Trophoblast cell (in vitro differentiated cells and primary cell): ENCODE measurements around the gene TP53.

Experiments used
- DNase-seq, 2 donors: peaks; one replicate each; pipeline ENCODE4 v3.0.0-alpha.2; 2016
- H2AFZ ChIP-seq: 2 replicates; pipeline ENCODE4 v1.6.1; 2013; ENCODE audit warnings: low read length, moderate library complexity, mild to moderate bottlenecking; ENCODE audit not compliant: insufficient read depth, poor library complexity
- H2AK5ac ChIP-seq: 2 replicates; pipeline ENCODE4 v1.6.1; 2013; ENCODE audit warnings: mild to moderate bottlenecking, low read length
- H2BK120ac ChIP-seq: 2 replicates; pipeline ENCODE4 v1.6.1; 2013; ENCODE audit warnings: low read length, mild to moderate bottlenecking, moderate library complexity; ENCODE audit not compliant: insufficient read depth, poor library complexity
- H2BK12ac ChIP-seq: 2 replicates; pipeline ENCODE4 v1.6.1; 2013; ENCODE audit warnings: mild to moderate bottlenecking, low read length, moderate library complexity
- H2BK5ac ChIP-seq: 2 replicates; pipeline ENCODE4 v1.6.1; 2013; ENCODE audit warnings: low read length, low read depth, moderate library complexity, mild to moderate bottlenecking; ENCODE audit not compliant: poor library complexity
- H3K14ac ChIP-seq: 2 replicates; pipeline ENCODE4 v1.6.1; 2013; ENCODE audit warnings: mild to moderate bottlenecking, low read length
- H3K18ac ChIP-seq: 2 replicates; pipeline ENCODE4 v1.6.1; 2013; ENCODE audit warnings: mild to moderate bottlenecking, low read length
- H3K23ac ChIP-seq: 2 replicates; pipeline ENCODE4 v1.6.1; 2013; ENCODE audit warnings: low read length
- H3K27ac ChIP-seq: 2 replicates; pipeline ENCODE4 v1.5.1; 2013; ENCODE audit warnings: low read depth, mild to moderate bottlenecking, inconsistent platforms, low read length, moderate library complexity
- H3K27me3 ChIP-seq: 2 replicates; pipeline ENCODE4 v1.6.1; 2013; ENCODE audit warnings: inconsistent platforms, mild to moderate bottlenecking, low read length, moderate library complexity; ENCODE audit not compliant: insufficient read depth
- H3K36me3 ChIP-seq, 2 experiments: 1 replicate in 1 of 2; 2 replicates in 1 of 2; pipeline ENCODE4 v1.6.1; 2013; ENCODE audit warnings: low read length in 2 of 2, mild to moderate bottlenecking in 2 of 2, moderate library complexity in 1 of 2; ENCODE audit not compliant: insufficient read depth in 2 of 2, control insufficient read depth in 1 of 2
- H3K4ac ChIP-seq: 2 replicates; pipeline ENCODE4 v1.6.1; 2013; ENCODE audit warnings: low read depth, mild to moderate bottlenecking, low read length, moderate library complexity
- H3K4me1 ChIP-seq, 2 experiments: 1 replicate in 1 of 2; 2 replicates in 1 of 2; pipeline ENCODE4 v1.6.1; 2013; ENCODE audit warnings: low read length in 2 of 2, mild to moderate bottlenecking in 2 of 2, moderate library complexity in 1 of 2; ENCODE audit not compliant: insufficient read depth in 2 of 2, control insufficient read depth in 1 of 2
- H3K4me2 ChIP-seq: 2 replicates; pipeline ENCODE4 v1.6.1; 2013; ENCODE audit warnings: inconsistent platforms, mild to moderate bottlenecking, low read length, moderate library complexity
- H3K4me3 ChIP-seq: 2 replicates; pipeline ENCODE4 v1.5.1; 2013; ENCODE audit warnings: mild to moderate bottlenecking, low read depth, low read length, inconsistent platforms
- H3K79me1 ChIP-seq: one replicate; pipeline ENCODE4 v1.6.1; 2013; ENCODE audit warnings: low read length
- H3K79me2 ChIP-seq: 2 replicates; pipeline ENCODE4 v1.6.1; 2013; ENCODE audit warnings: low read length, mild to moderate bottlenecking; ENCODE audit not compliant: control insufficient read depth, insufficient read depth, poor library complexity
- H3K9ac ChIP-seq: 2 replicates; pipeline ENCODE4 v1.6.1; 2013; ENCODE audit warnings: mild to moderate bottlenecking, low read length
- H3K9me3 ChIP-seq: 2 replicates; pipeline ENCODE4 v1.6.1; 2013; ENCODE audit warnings: low read depth, mild to moderate bottlenecking, control low read depth, inconsistent platforms, low read length; ENCODE audit not compliant: insufficient read depth
- H4K12ac ChIP-seq: 2 replicates; pipeline ENCODE4 v1.6.1; 2013; ENCODE audit warnings: low read depth, mild to moderate bottlenecking, low read length, moderate library complexity
- H4K8ac ChIP-seq: 2 replicates; pipeline ENCODE4 v1.6.1; 2013; ENCODE audit warnings: low read depth, mild to moderate bottlenecking, low read length, moderate library complexity
- H4K91ac ChIP-seq: one replicate; pipeline ENCODE4 v1.6.1; 2013; ENCODE audit warnings: low read depth, mild to moderate bottlenecking, low read length, moderate library complexity
- WGBS: extraction: QIAGEN DNeasy Blood & Tissue Kit; methylation state at CpG from one replicate; pipeline ENCODE4 v1.1.7; 2013; ENCODE audit warnings: missing lambda C conversion rate; ENCODE audit not compliant: insufficient read length, insufficient coverage; ENCODE audit errors: extremely low coverage; 5-methylcytosine and 5-hydroxymethylcytosine counted together

Gene TP53

DNA sequence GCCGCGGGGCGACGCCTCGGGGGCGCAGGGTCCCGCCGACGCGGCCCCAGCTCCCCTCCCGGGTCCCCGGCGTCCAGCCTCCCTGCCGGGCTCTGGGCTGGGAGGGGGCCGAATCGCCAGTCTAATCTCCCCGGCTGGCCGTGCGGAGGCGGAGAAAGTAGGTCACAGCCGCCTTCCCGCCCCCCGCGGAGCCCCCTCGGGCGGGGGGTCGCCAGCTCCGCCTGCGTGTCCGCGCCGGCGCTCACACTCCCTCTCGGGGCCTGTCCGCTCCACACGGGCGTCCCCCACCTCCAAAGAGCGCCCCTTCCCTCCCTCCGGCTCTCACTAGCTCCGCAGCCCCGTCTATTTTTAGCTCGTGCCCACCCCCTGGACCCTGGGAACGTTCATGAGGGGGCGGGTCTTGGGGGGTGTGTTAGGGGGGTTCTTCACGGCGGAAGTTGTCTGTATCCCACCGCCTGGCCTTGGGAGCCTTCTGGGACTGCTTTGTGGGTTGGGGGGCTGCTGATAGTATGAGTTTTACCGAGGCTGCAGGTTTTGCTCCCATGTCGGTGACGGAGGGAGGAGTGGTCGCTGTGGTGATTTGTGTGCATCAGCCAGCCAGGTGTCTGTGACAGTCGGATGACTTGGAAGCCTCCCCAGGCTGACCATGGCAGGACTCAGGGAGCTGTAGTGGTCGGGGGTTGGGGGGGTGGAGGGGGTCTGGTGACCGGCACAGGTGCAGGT lies 35.5 kb downstream of the TP53 start:
- H4K8ac ChIP-seq = no peak overlapping the region
- no peak overlapping the region for H3K9ac ChIP-seq
- no peaks in the 10 kb centered on the region for H3K79me1 ChIP-seq
- no peak for DNase-seq
- WGBS = no CpG with 5 or more reads among the region's 54 CpGs
- H2BK5ac ChIP-seq = no peak overlapping the region
- no peak overlapping the region for H2BK120ac ChIP-seq
- no peak overlapping the region for H3K4ac ChIP-seq
- no peak overlapping the region for H2BK12ac ChIP-seq
- H2AK5ac ChIP-seq = no peak overlapping the region
- peaks cover 0 to 2% of the 10 kb centered on the region in 2 experiments for H3K36me3 ChIP-seq
- peaks cover 17% of the 10 kb centered on the region for H3K9me3 ChIP-seq
- H3K4me3 ChIP-seq = no peak overlapping the region
- H4K91ac ChIP-seq = no peak overlapping the region
- no peak overlapping the region for H3K14ac ChIP-seq
- peaks cover 29% of the 10 kb centered on the region for H3K27me3 ChIP-seq
- no peak overlapping the region for H3K27ac ChIP-seq
- H4K12ac ChIP-seq = no peak overlapping the region
- H3K23ac ChIP-seq = no peak overlapping the region
- H3K4me1 ChIP-seq = peaks cover 7 to 9% of the 10 kb centered on the region in 2 experiments
- H3K79me2 ChIP-seq = no peaks in the 10 kb centered on the region
- H3K18ac ChIP-seq = no peak overlapping the region
- H3K4me2 ChIP-seq = peak overlapping the region; percentile 72
- H2AFZ ChIP-seq = no peak overlapping the region

DNA sequence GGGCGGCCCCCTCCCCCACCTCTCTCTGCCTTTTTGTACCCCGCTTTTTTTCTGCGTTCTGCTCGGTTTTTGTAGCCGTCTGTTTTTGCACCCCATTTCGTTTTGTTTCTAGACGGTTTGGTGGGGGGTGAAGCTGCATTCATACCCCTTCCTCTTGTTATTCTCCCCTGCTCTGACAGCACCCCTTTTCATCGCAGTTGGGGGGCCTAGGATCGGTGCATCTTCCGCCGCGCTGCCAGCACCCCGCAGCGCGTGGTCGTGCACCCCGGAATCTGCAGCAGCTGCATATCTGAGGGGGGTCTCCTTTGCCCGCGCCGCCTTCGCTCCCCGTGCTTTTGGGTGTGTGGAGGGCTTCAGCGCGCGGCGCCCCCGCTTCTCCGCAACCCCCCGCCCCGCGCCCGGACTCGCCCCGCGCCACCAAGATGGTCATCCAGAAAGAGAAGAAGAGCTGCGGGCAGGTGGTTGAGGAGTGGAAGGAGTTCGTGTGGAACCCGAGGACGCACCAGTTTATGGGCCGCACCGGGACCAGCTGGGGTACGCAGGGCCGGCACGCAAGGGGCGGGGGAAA lies 36.1 kb downstream of the TP53 start:
- H3K79me1 ChIP-seq = no peaks in the 10 kb centered on the region
- H2BK5ac ChIP-seq = no peak overlapping the region
- H3K27ac ChIP-seq = no peak overlapping the region
- no peak overlapping the region for H3K4ac ChIP-seq
- H4K8ac ChIP-seq = no peak overlapping the region
- H3K9ac ChIP-seq = no peak overlapping the region
- H3K14ac ChIP-seq = no peak overlapping the region
- peak overlapping the region; percentile 23 for H3K4me3 ChIP-seq
- no peak overlapping the region for H2BK120ac ChIP-seq
- no peak for DNase-seq
- peaks cover 17% of the 10 kb centered on the region for H3K9me3 ChIP-seq
- no peak overlapping the region for H4K91ac ChIP-seq
- peak overlapping the region; percentile 72 for H3K4me2 ChIP-seq
- H3K23ac ChIP-seq = no peak overlapping the region
- H3K27me3 ChIP-seq = peaks cover 29% of the 10 kb centered on the region
- H3K36me3 ChIP-seq = peaks cover 0 to 2% of the 10 kb centered on the region in 2 experiments
- H3K18ac ChIP-seq = no peak overlapping the region
- H3K79me2 ChIP-seq = no peaks in the 10 kb centered on the region
- H2BK12ac ChIP-seq = no peak overlapping the region
- H4K12ac ChIP-seq = no peak overlapping the region
- no CpG with 5 or more reads among the region's 45 CpGs for WGBS
- H2AK5ac ChIP-seq = no peak overlapping the region
- peaks cover 7 to 8% of the 10 kb centered on the region in 2 experiments for H3K4me1 ChIP-seq
- H2AFZ ChIP-seq = peak overlapping the region; percentile 35

DNA sequence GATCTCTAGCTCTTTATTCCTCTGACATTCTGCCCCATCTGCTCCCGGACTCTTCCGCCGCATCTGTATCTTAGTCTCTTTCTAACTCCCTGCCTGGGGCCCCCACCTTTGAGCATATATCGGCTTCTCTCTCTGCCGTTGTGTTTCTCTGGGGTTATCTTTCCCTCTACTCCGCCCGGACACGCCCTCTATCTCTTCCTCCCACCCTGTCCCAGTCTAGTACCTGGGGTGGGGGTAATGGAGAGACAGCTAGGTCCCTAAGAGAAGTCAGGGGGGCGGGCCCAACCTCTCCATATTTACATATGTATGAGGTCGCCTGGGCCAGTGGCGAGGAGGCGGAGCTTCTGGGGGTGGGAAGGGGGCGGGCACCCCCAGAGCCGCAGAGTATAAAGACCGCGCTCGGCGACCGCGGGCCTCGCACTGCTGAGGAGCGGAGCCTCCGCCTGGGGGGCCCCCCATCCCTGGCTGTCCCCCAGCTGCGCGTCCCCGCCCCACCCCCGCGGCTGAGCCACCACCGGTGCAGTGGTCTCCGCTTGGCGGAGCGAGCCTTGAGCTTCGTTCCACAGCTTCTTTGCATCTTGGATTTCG lies 36.7 kb downstream of the TP53 start, which contains the start of gene ATP1B2:
ATP1B2 (plus strand) TSS at position 418 of the 588 bp plus-strand sequence. CDS start 593 bp downstream, outside the sequence.
- Histone ChIP-seq H3K4me2 (peak within 1 kb of the TSS; percentile 72), H3K18ac (no peak within 1 kb of the TSS)

DNA sequence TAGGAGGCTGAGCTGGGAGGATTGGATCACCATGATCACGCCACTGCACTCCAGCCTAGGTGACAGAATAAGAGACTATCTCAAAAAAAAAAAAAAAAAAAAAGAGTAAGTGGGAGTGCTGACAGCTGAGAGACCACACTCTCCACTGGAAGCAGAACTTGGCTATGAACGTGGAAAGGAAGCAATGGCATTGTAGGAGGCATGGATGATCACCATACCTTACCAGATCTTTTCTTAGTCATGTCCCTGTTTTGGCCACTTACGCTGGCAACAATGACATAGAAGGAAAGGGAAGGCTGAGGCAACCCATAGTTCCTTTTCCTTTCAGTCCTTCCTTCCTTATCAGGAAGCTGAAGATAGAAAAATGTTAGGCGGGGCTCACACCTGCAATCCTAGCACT lies 40.3 kb downstream of the TP53 start:
- H2BK5ac ChIP-seq = no peak overlapping the region
- WGBS = no CpG with 5 or more reads among the region's 4 CpGs
- no peak overlapping the region for H2AFZ ChIP-seq
- H3K4me2 ChIP-seq = no peak overlapping the region
- peaks cover 14% of the 10 kb centered on the region for H3K27me3 ChIP-seq
- no peak overlapping the region for H4K8ac ChIP-seq
- no peak overlapping the region for H3K14ac ChIP-seq
- H3K4me3 ChIP-seq = no peak overlapping the region
- no peak overlapping the region for H2AK5ac ChIP-seq
- H3K18ac ChIP-seq = no peak overlapping the region
- no peaks in the 10 kb centered on the region for H3K79me2 ChIP-seq
- H3K36me3 ChIP-seq = no peaks in the 10 kb centered on the region
- H3K4ac ChIP-seq = no peak overlapping the region
- peaks cover 5% of the 10 kb centered on the region for H3K9me3 ChIP-seq
- H2BK120ac ChIP-seq = no peak overlapping the region
- H3K4me1 ChIP-seq = peaks cover 7 to 8% of the 10 kb centered on the region in 2 experiments
- no peak overlapping the region for H4K12ac ChIP-seq
- no peak overlapping the region for H3K27ac ChIP-seq
- H4K91ac ChIP-seq = no peak overlapping the region
- DNase-seq = no peak
- no peak overlapping the region for H3K23ac ChIP-seq
- H3K9ac ChIP-seq = no peak overlapping the region
- H2BK12ac ChIP-seq = no peak overlapping the region
- H3K79me1 ChIP-seq = no peaks in the 10 kb centered on the region

More for the DNA sequence above, 36.7 kb downstream of the TP53 start, which contains the start of gene ATP1B2:
- Histone ChIP-seq H3K36me3 (peaks cover 0 to 2% of the 10 kb centered on the region in 2 experiments), H3K27ac (no peak within 1 kb of the TSS), H4K91ac (no peak within 1 kb of the TSS), H3K27me3 (peaks cover 29% of the 10 kb centered on the region), H4K12ac (no peak within 1 kb of the TSS), H2AFZ (peak within 1 kb of the TSS; percentile 35), H3K4me1 (peaks cover 7 to 8% of the 10 kb centered on the region in 2 experiments), H3K79me2 (no peaks in the 10 kb centered on the region), H3K23ac (no peak within 1 kb of the TSS), H3K79me1 (no peaks in the 10 kb centered on the region), H4K8ac (no peak within 1 kb of the TSS), H3K9ac (no peak within 1 kb of the TSS), H3K9me3 (peaks cover 16% of the 10 kb centered on the region), H2AK5ac (no peak within 1 kb of the TSS), H2BK5ac (no peak within 1 kb of the TSS), H2BK12ac (no peak within 1 kb of the TSS), H2BK120ac (no peak within 1 kb of the TSS), H3K4me3 (peak within 1 kb of the TSS; percentile 23), H3K14ac (no peak within 1 kb of the TSS), H3K4ac (no peak within 1 kb of the TSS)
- no CpG with 5 or more reads among the region's 34 CpGs for WGBS
- peak in 1 of 2 donors; percentile 30 for DNase-seq
